B cell (primary cell): ENCODE results near the gene TMEM253.

Experiments used
- CTCF ChIP-seq: fragments of 200-600 bp; IDR thresholded peaks from one replicate; pipeline ENCODE4 v1.8.0; 2022; ENCODE audit warnings: antibody characterized with exemption, mild to moderate bottlenecking
- EZH2 ChIP-seq: IDR thresholded peaks from 2 replicates; pipeline ENCODE4 v1.6.1; 2012; ENCODE audit warnings: borderline replicate concordance, low read depth, mild to moderate bottlenecking, moderate library complexity, low read length; ENCODE audit not compliant: insufficient read depth, poor library complexity, severe bottlenecking

GRCh38 chr14:21060614-21061346, 40.1 kb upstream of the TMEM253 start:
- no peak for TF ChIP-seq CTCF
- no peak for TF ChIP-seq EZH2
